NOMO-1 treated with dmso at 0.1 percent for 144 hours (cell line): ENCODE data around the gene EPM2A.

Experiments
- DNase-seq: peaks from one replicate; lab custom pipeline; 2025; ENCODE audit not compliant: unreplicated experiment; lab: John Stamatoyannopoulos, UW

EPM2A gene

DNA sequence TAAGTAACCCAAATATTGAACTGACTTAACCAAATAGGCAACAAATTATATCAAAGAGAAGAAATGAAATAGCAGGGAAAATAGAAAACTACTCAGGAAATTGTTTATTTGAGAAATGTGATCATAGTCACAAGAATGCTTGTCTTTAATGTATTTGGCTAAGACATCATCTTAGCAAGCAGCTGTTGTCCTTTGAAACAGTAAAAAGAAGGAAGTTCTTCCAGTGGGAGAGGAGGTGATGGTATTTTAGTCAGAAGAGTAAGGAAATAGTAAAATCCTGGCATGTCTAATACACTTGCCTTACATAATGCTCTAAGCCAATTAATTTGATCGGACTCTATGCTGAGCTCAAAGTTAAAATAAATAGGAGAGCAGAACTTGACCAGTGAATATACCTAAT, 126.5 kb downstream of the EPM2A start:
- no peak for DNase-seq

GRCh38 chr6:145603991-145604390, 131.3 kb downstream of the EPM2A start:
- DNase-seq = no peak

GRCh38 chr6:145603424-145603833, 131.9 kb downstream of the EPM2A start:
- DNase-seq = no peak

DNA sequence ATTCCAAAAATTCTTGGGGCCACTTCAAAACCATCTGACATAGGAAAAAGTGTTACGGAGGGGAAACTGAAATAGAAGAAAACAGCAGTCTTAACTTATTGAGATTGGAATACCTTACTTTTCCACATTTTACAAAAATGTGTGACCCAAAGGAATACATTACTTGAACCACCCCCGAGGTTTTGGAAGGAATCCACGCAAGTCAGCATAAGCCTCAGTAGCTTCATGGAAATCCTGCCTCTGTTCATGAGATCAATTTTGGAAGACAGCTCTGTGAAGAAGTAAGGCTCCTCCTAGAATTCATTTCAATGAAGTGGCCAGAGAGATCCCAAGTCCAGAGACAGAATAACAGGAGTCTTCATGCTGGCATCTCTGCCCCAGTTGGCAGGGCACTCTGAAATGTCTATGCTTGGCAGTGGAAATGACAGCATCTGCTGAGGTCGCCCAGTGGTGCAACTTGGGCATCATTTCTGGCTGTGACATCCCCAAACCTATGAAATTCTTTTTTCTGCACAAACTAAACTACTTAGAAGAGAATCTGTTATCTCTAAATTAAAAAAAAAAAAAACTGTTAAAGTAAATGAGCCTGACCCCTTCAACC, 132.5 kb downstream of the EPM2A start:
- DNase-seq = no peak

DNA sequence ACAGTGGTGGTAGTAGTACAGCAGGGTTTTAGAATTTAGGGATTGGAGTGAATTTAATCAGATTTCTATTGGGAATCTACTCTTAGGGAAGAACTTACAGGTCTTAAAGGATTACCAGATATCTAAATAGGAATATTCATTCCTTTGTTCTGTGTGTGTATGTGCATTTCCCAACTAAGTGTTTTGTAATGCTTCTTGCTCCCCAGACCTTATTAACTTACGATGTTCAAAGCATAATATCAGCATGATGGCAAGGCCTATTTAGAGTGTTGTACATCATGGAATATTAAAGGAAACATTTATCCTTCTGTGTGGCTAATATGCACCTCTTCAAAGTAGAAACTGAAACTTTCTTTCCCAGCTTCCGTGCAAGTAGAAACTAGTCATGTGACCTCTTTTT, 133.9 kb downstream of the EPM2A start:
- DNase-seq = no peak

DNA sequence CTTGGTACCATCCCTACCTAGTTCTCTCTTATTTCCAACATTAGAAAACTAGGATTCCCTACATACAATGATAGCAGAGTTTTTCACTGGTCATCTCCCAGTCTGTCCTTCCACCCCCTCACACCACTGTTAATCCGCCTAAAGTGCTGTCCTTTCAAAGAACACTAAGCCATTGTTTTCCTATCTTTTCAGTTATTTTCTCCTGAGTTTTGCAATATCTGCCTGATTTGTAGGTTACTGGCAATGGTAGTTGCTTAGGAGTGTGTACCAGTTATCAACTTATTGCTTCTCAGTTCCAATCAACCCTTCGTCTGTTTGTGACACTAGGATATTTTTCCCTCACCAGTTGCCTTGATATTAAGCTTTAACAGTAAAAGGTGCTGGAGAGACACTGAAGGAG, 135.0 kb downstream of the EPM2A start:
- DNase-seq = no peak

GRCh38 chr6:145588981-145589380, 146.3 kb downstream of the EPM2A start:
- no peak for DNase-seq

DNA sequence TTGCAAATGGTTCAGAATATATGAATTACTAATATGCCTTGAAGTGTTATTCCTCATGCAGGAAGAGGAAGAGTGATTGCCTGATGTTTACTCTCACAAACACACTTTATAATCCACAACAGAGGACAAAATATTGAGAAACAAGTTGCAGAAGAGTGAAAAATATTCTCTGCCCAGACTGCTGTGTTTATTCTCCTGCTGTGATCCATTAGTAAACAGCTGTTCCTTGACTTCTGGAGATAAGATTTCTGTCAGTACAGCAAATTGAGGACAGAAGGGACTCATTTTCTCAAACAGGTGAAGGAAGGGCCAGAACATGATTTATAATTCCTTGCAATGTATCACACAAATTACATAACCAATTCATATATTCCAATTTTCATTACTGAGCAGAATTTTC, 148.0 kb downstream of the EPM2A start:
- DNase-seq = no peak

- no peak for DNase-seq
Observed at GRCh38 chr6:145583753-145584152, 151.6 kb downstream of the EPM2A start.
